Right lobe of liver (tissue), 4 donors: ENCODE measurements around the gene PLXNA2.

Experiments used
- CTCF ChIP-seq, 4 donors: fragments of 200-600 bp in 3 of 4; fragments of 450-650 bp in 1 of 4; IDR thresholded peaks; one replicate each; pipeline versions ENCODE4 v1.5.1 to v1.8.0; 2016 to 2022; ENCODE audit warnings: antibody characterized with exemption in 4 of 4, mild to moderate bottlenecking in 2 of 4
- POLR2A ChIP-seq: fragments of 450-650 bp; IDR thresholded peaks from one replicate; pipeline ENCODE4 v1.6.1; 2017; ENCODE audit warnings: antibody characterized with exemption, mild to moderate bottlenecking
- donor health status: DM: no; HTN: no; CAD: no.
- donor health status: DM: no; HTN: no; CAD: no.
- donor health status: DM: no; HTN: yes; CAD: no.

GRCh38 chr1:207972337-207972736, 271.8 kb downstream of the PLXNA2 start:
- TF ChIP-seq CTCF (IDR thresholded peaks at IDR 0.05) (no peak), POLR2A (no peak)
